K562 (cell line): ENCODE measurements around the gene KEL. TPM values are rescaled to one million over a fixed set of nuclear protein-coding genes. Genes with fewer than 3 reads are reported as not detected.

Experiments
- ATAC-seq: fragments of 200-7000 bp; cut with Tn5 transposase; 3 replicates; pipeline ENCODE4 v1.9.1; 2020; ENCODE audit warnings: moderate library complexity
- BruUV-seq: library from RNA; stranded (reverse); fragments of 400-500 nt; replicated peaks from 2 replicates; lab custom pipeline; 2021; lab: Mats Ljungman, UMichigan
- CTCF ChIA-PET: fragments of 300-600 bp; formaldehyde crosslinking; extraction: SDS; loops from one replicate; lab custom pipeline; 2021; ENCODE audit warnings: low intra/inter-chr PET ratio; lab: Yijun Ruan, JAX
- POLR2A ChIA-PET: fragments of 300-600, 350-650 bp; sonication (Branson Sonifier 250); formaldehyde crosslinking; extraction: SDS; loops from one replicate; lab custom pipeline; 2021; ENCODE audit warnings: antibody characterized with exemption, inconsistent platforms; lab: Yijun Ruan, JAX
- DNase-seq, 4 experiments: peaks; one replicate each; pipeline versions ENCODE4 v3.0.0 to v3.0.0-alpha.2; 2011 to 2018; ENCODE audit warnings: low spot score in 3 of 4, mixed read lengths in 3 of 4; ENCODE audit errors: extremely low read depth in 1 of 4
- FAIRE-seq: peaks from 2 replicates; lab custom pipeline; 2011; peaks lifted over from hg19 to GRCh38; lab: Jason Lieb, UNC
- H2AFZ ChIP-seq: 2 replicates; pipeline ENCODE4 v1.6.0; 2011; ENCODE audit warnings: low read depth, low read length, control low read depth, inconsistent platforms
- H3K27ac ChIP-seq: fragments of 200-600 bp; 3 replicates; pipeline ENCODE4 v1.8.0; 2011; ENCODE audit warnings: low read depth, mild to moderate bottlenecking, control low read depth, inconsistent platforms, low read length, moderate library complexity, mixed read lengths; ENCODE audit errors: extremely low read depth
- H3K27me3 ChIP-seq, 2 experiments: fragments of 300-600 bp in 1 of 2; 2 replicates in 1 of 2; 3 replicates in 1 of 2; pipeline versions ENCODE4 v1.6.0 to v1.8.0; 2011; ENCODE audit warnings: inconsistent platforms in 2 of 2, low read length in 2 of 2, mild to moderate bottlenecking in 1 of 2, mixed read lengths in 1 of 2, moderate library complexity in 1 of 2; ENCODE audit not compliant: control insufficient read depth in 2 of 2, insufficient read depth in 2 of 2
- H3K36me3 ChIP-seq: fragments of 300-600 bp; 3 replicates; pipeline ENCODE4 v1.8.0; 2011; ENCODE audit warnings: mild to moderate bottlenecking, low read length, inconsistent platforms; ENCODE audit not compliant: control insufficient read depth, insufficient read depth
- H3K4me1 ChIP-seq, 2 experiments: fragments of 200-600 bp in 1 of 2; replicated peaks in 1 of 2; 2 replicates in 1 of 2; 3 replicates in 1 of 2; pipeline versions ENCODE4 v1.5.1 to v1.8.0; 2011; ENCODE audit warnings: inconsistent platforms in 2 of 2, low read length in 2 of 2, mild to moderate bottlenecking in 1 of 2, mixed read lengths in 1 of 2, moderate library complexity in 1 of 2; ENCODE audit not compliant: control insufficient read depth in 2 of 2, insufficient read depth in 2 of 2
- H3K4me2 ChIP-seq: 2 replicates; pipeline ENCODE4 v1.6.1; 2011; ENCODE audit warnings: low read length, control low read depth, inconsistent platforms, mixed read lengths; ENCODE audit not compliant: insufficient read depth
- H3K4me3 ChIP-seq: fragments of 200-600 bp; sonication (generic), shearing (Covaris generic); 2 replicates; pipeline ENCODE4 v1.5.1; 2016; ENCODE audit warnings: control low read depth, inconsistent platforms
- H3K79me2 ChIP-seq: fragments of 200-600 bp; 3 replicates; pipeline ENCODE4 v1.8.0; 2011; ENCODE audit warnings: low read length, inconsistent platforms; ENCODE audit not compliant: control insufficient read depth, insufficient read depth
- H3K9ac ChIP-seq, 2 experiments: 2 replicates each; pipeline versions ENCODE4 v1.6.0 to v1.6.1; 2011; ENCODE audit warnings: low read depth in 2 of 2, low read length in 2 of 2, control low read depth in 1 of 2, inconsistent platforms in 1 of 2, mild to moderate bottlenecking in 1 of 2, mixed read lengths in 1 of 2; ENCODE audit not compliant: insufficient read depth in 1 of 2
- H3K9me1 ChIP-seq: one replicate; pipeline ENCODE4 v1.6.0; 2011; ENCODE audit warnings: inconsistent platforms, mild to moderate bottlenecking, low read length, moderate library complexity; ENCODE audit not compliant: control insufficient read depth, insufficient read depth
- H3K9me3 ChIP-seq: replicated peaks from 2 replicates; pipeline ENCODE4 v1.5.1; 2011; ENCODE audit warnings: low read depth, low read length, inconsistent platforms; ENCODE audit not compliant: control insufficient read depth, insufficient read depth
- H4K20me1 ChIP-seq: replicated peaks from 2 replicates; pipeline ENCODE4 v1.6.1; 2011; ENCODE audit warnings: low read length, inconsistent platforms, mixed read lengths; ENCODE audit not compliant: control insufficient read depth, insufficient read depth
- ARID4B ChIP-seq: sonication (generic); formaldehyde crosslinking; IDR thresholded peaks from 2 replicates; pipeline ENCODE4 v1.8.0; 2022; ENCODE audit warnings: mild to moderate bottlenecking, missing genetic modification reagents
- FOXA3 ChIP-seq, 2 experiments: fragments of 450-650 bp in 1 of 2; sonication (generic) in 1 of 2; formaldehyde crosslinking; IDR thresholded peaks in 1 of 2; conservative IDR thresholded peaks in 1 of 2; 2 replicates each; pipeline versions ENCODE4 v1.4.0 to v1.8.0; 2020 to 2022; ENCODE audit warnings: mild to moderate bottlenecking in 2 of 2, missing genetic modification reagents in 1 of 2
- TSC22D4 ChIP-seq: fragments of 450-650 bp; IDR thresholded peaks from 2 replicates; pipeline ENCODE4 v1.6.1; 2016; ENCODE audit warnings: missing genetic modification characterization, missing biosample characterization, control low read depth
- ZBTB26 ChIP-seq: fragments of 450-650 bp; formaldehyde crosslinking; IDR thresholded peaks from 2 replicates; pipeline ENCODE4 v1.4.0; 2022; ENCODE audit warnings: missing genetic modification characterization
- ZNF511 ChIP-seq: sonication (generic); formaldehyde crosslinking; IDR thresholded peaks from 2 replicates; pipeline ENCODE4 v1.8.0; 2022; ENCODE audit warnings: mild to moderate bottlenecking, missing genetic modification reagents
- WGBS: fragments of 100-300 bp; shearing (Covaris generic); methylation state at CpG from one replicate; pipeline ENCODE4 v1.1.6; 2016; ENCODE audit warnings: low coverage, mixed read lengths; ENCODE audit not compliant: insufficient coverage; ENCODE audit errors: missing lambda C conversion rate; 5-methylcytosine and 5-hydroxymethylcytosine counted together
- in situ Hi-C: fragments of 300-500 bp; cut with MboI; formaldehyde crosslinking; loops from 4 replicates; pipeline ENCODE4 v1.15.0; 2018; ENCODE audit warnings: inconsistent platforms, mixed read lengths
- intact Hi-C: fragments of 100-400 bp; cut with micrococcal nuclease; formaldehyde crosslinking; loops from 2 replicates; pipeline ENCODE4 v1.14.2; 2022
- polyA plus RNA-seq, 8 experiments: library from polyadenylated mRNA; depleted of rRNA in 4 of 8; stranded (reverse) in 5 of 8; unstranded in 3 of 8; fragments of >200 nt; fragmentation: Nextera tagmentation in 2 of 8; fragmentation: Illumina TruSeq in 1 of 8; extraction: Ambion mirVana in 2 of 8; extraction: Trizol in 1 of 8; gene quantifications; 2 replicates each; pipeline versions ENCODE4 v1.2.1 to v1.2.3, GENCODE V29; 2011 to 2014; ENCODE audit warnings: inconsistent platforms in 1 of 8, missing spikeins in 1 of 8
- total RNA-seq, 7 experiments: library from RNA; depleted of rRNA in 6 of 7; stranded (reverse); fragments of >200 nt in 6 of 7; fragmentation: Illumina TruSeq in 2 of 7; extraction: Trizol in 2 of 7; gene quantifications; 2 replicates each; pipeline versions ENCODE4 v1.2.1 to v1.2.3, GENCODE V29; 2011 to 2021; ENCODE audit warnings: low replicate concordance in 1 of 7

KEL gene
- total and polyA plus RNA-seq, 9 of the 15 experiments (the other 6 are each of a cell fraction or from before 2014, with no cell fraction given): 9.0 to 47.4 (median 22.2) TPM

GRCh38 chr7:142933092-142933475 is 29.1 kb downstream of the KEL start:
- H3K36me3 ChIP-seq: no peaks in the 10 kb centered on the region; the same call in 2 of the 3 replicates
- H3K9me3 ChIP-seq: no peaks in the 10 kb centered on the region
- DNase-seq (no peak), FAIRE-seq (no peak), ATAC-seq (no peak)
- H2AFZ ChIP-seq: no peak overlapping the region
- ChIA-PET CTCF (interaction anchor here (1.0 kb wide), 1 partner anchor 71 kb away, joined by 3 read pairs; no protein-coding TSS in a partner anchor), POLR2A (interaction anchor here (0.6 to 1.4 kb wide), 4 partner anchors 9 to 20 kb away, joined by 3 to 4 read pairs (median 3); no protein-coding TSS in a partner anchor)
- H3K79me2 ChIP-seq: no peaks in the 10 kb centered on the region
- no peaks in the 10 kb centered on the region for H3K9me1 ChIP-seq
- in situ Hi-C loops: no loop called here
- no peak overlapping the region for H3K9ac ChIP-seq
- H3K27me3 ChIP-seq: peaks cover 28 to 49% of the 10 kb centered on the region in 2 experiments
- no TSS peak for BruUV-seq
- H3K4me3 ChIP-seq: no peak overlapping the region
- 3% methylated on average over 7 of the region's 7 CpGs for WGBS
- no peak overlapping the region for H3K27ac ChIP-seq
- peaks cover 3% of the 10 kb centered on the region in 2 experiments; a peak in 1 of 5 replicates for H3K4me1 ChIP-seq
- H3K4me2 ChIP-seq: no peak overlapping the region
- H4K20me1 ChIP-seq: peaks cover 4% of the 10 kb centered on the region; the same call in 1 of the 2 replicates
- TF ChIP-seq FOXA3 (CRISPR knock-in tag; conservative IDR thresholded peaks at IDR 0.05 in 1 of 2, IDR thresholded peaks at IDR 0.05 in 1 of 2) (peak in 1 of 2 experiments; percentile 31; a peak in 1 of 4 replicates), ZNF511 (CRISPR knock-in tag) (no peak), ARID4B (0 out of 2 replicates have a peak, but pooled peaks have one; percentile 22), TSC22D4 (no peak), ZBTB26 (CRISPR knock-in tag) (no peak)
- TF ChIP-seq, all 486 proteins: peak for 2
- intact Hi-C loops: no loop called here
